ENCODE results near the gene MON1A.
A peak's percentile ranks its signal among the peaks of the same experiment; 100 is the strongest.

The MON1A gene

GRCh38 chr3:49886922-49887265 is 42.7 kb downstream of the MON1A start:
- no peak for DNase-seq

GRCh38 chr3:49883998-49884397 is 45.6 kb downstream of the MON1A start:
- no peak for DNase-seq

- peak; percentile 82 for DNase-seq
Measured at GRCh38 chr3:49882166-49882565, 47.4 kb downstream of the MON1A start.

GRCh38 chr3:49880581-49881315 is 48.9 kb downstream of the MON1A start:
- no peak for DNase-seq

GRCh38 chr3:49879721-49880120 is 49.9 kb downstream of the MON1A start:
- DNase-seq = no peak

GRCh38 chr3:49878686-49879085 is 50.9 kb downstream of the MON1A start:
- no peak for DNase-seq

GRCh38 chr3:49877716-49878115 is 51.9 kb downstream of the MON1A start:
- no peak for DNase-seq

GRCh38 chr3:49876567-49876966 is 53.0 kb downstream of the MON1A start:
- DNase-seq = no peak

GRCh38 chr3:49873623-49874022 is 56.0 kb downstream of the MON1A start:
- no peak for DNase-seq

- no peak for DNase-seq
Measured at GRCh38 chr3:49872801-49873281, 56.8 kb downstream of the MON1A start.

GRCh38 chr3:49871531-49872153 is 58.0 kb downstream of the MON1A start:
- DNase-seq = no peak

GRCh38 chr3:49869525-49870126 is 60.0 kb downstream of the MON1A start, which contains the start of gene CAMKV:
Gene CAMKV (minus strand): TSS chr3:49869906. CDS start chr3:49862388, 7,518 bp downstream.
- DNase-seq = no peak

- DNase-seq = no peak
Measured at GRCh38 chr3:49868862-49869466, 60.6 kb downstream of the MON1A start.

- peak; percentile 38 for DNase-seq
Measured at GRCh38 chr3:49867871-49868321, 61.7 kb downstream of the MON1A start.

- no peak for DNase-seq
Measured at GRCh38 chr3:49867400-49867799, 62.2 kb downstream of the MON1A start.

GRCh38 chr3:49865198-49865784 is 64.3 kb downstream of the MON1A start:
- DNase-seq = no peak

GRCh38 chr3:49864505-49864904 is 65.1 kb downstream of the MON1A start:
- DNase-seq = no peak

GRCh38 chr3:49859576-49860305 is 69.9 kb downstream of the MON1A start:
- DNase-seq = no peak
